Measurements from ENCODE around the gene PRR19. TPM values are rescaled to one million over a fixed set of nuclear protein-coding genes. Genes with fewer than 3 reads are reported as not detected.

Gene PRR19
- polyA plus RNA-seq, 3 donors = 0.35 to 0.51 (median 0.38) TPM

DNA sequence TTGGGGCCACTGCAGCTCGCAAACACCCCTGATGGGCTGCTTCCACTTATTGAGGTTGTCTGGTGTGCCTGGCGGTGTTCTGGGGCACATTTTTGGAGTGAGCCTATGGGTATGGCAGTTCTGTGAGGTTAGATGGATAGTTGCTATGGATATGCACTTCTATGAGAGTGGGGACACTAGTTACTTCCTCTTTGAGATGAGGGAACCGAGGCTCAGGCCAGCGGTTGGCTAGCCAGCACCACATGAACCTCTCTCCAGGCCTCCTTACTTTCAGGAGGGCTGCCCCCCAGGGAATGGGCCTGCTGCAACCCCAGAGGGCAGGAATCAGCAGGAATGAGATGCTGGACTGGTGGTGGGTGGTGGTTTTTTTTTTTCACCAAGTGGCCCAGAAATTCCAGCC, 13.5 kb upstream of the PRR19 start:
- Mint-ChIP-seq H3K4me1 (peaks cover 33% of the 10 kb centered on the region), H3K27me3 (ENCODE audit: low read depth in 3 of 3) (peaks cover 0 to 5% (median 0%) of the 10 kb centered on the region in 3 donors), H3K27ac (peak overlapping the region in 2 of 7 donors; percentile 20 to 50), H3K36me3 (peaks cover 46 to 64% of the 10 kb centered on the region in 2 donors), H3K4me3 (no peak overlapping the region), H3K9me3 (no peaks in the 10 kb centered on the region)
- Histone ChIP-seq H3K4me2 (replicated peaks; ENCODE audit: extremely low read depth, low read length, poor library complexity, severe bottlenecking) (no peak overlapping the region), H2AFZ (ENCODE audit: insufficient read depth, low read depth, low read length, poor library complexity, severe bottlenecking) (no peak overlapping the region), H3K79me2 (ENCODE audit: insufficient read depth, low read length) (peaks cover 30% of the 10 kb centered on the region), H3K36me3 (replicated peaks in 1 of 2; ENCODE audit: control insufficient read depth in 1 of 2, insufficient read depth in 2 of 2, low read length in 2 of 2) (peaks cover 59 to 63% of the 10 kb centered on the region in 2 donors), H4K20me1 (ENCODE audit: insufficient read depth, low read length) (peaks cover 84% of the 10 kb centered on the region), H3K9ac (ENCODE audit: insufficient read depth, low read length, poor library complexity, severe bottlenecking) (no peak overlapping the region), H3K27ac (ENCODE audit: low read depth in 1 of 2, low read length in 2 of 2) (peak overlapping the region; percentile 31 to 56), H3K4me1 (ENCODE audit: control insufficient read depth in 1 of 2, insufficient read depth in 2 of 2, low read length in 2 of 2) (peaks cover 31 to 41% of the 10 kb centered on the region in 2 donors), H3K4me3 (replicated peaks in 1 of 3; ENCODE audit: low read depth in 2 of 3, low read length in 3 of 3) (no peak overlapping the region), H3K27me3 (ENCODE audit: control insufficient read depth in 2 of 2, insufficient read depth in 2 of 2, low read length in 2 of 2) (no peaks in the 10 kb centered on the region), H3K9me3 (replicated peaks in 1 of 2; ENCODE audit: control insufficient read depth in 1 of 2, insufficient read depth in 1 of 2, low read length in 2 of 2) (no peaks in the 10 kb centered on the region)
- intact Hi-C loops (cut with micrococcal nuclease) = loop anchor here in 1 of 2 donors (5.0 to 10.0 kb wide), 3 partner anchors 36 to 154 kb away; partner anchors contain the start of gene POU2F2
- peak in 2 of 3 donors; percentile 33 to 43 for DNase-seq
- TF ChIP-seq, protein P1, sequence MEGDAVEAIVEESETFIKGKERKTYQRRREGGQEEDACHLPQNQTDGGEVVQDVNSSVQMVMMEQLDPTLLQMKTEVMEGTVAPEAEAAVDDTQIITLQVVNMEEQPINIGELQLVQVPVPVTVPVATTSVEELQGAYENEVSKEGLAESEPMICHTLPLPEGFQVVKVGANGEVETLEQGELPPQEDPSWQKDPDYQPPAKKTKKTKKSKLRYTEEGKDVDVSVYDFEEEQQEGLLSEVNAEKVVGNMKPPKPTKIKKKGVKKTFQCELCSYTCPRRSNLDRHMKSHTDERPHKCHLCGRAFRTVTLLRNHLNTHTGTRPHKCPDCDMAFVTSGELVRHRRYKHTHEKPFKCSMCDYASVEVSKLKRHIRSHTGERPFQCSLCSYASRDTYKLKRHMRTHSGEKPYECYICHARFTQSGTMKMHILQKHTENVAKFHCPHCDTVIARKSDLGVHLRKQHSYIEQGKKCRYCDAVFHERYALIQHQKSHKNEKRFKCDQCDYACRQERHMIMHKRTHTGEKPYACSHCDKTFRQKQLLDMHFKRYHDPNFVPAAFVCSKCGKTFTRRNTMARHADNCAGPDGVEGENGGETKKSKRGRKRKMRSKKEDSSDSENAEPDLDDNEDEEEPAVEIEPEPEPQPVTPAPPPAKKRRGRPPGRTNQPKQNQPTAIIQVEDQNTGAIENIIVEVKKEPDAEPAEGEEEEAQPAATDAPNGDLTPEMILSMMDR (IDR thresholded peaks at IDR 0.05) = no peak
- WGBS (ENCODE audit: insufficient coverage) = 100% methylated on average over 1 of the region's 4 CpGs

DNA sequence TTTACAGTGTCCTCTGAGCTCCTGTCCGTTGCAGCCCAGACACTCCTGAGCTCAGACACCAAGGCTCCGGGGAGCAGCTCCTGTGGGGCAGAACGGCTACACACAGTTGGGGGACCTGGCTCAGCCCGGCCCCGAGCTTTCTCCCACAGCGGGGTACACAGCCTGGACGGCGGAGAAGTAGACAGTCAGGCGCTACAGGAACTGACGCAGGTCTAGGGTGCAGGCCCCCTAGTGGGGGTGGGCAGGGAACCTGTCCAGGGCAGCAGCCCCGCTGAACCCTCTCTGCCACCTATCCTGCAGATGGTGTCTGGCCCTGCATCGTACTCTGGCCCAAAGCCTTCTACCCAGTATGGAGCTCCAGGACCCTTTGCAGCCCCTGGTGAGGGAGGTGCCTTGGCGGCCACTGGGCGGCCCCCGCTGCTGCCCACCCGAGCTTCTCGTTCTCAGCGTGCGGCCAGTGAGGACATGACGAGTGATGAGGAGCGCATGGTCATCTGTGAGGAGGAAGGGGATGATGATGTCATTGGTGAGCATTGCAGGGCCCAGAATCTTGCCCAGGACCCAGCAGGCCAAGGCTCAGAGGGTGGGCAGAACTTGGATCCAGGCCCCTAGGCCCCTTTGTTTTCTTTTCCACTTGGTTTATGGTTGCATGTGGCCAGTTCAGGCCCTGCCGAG, 12.9 kb upstream of the PRR19 start:
- H3K4me3 Mint-ChIP-seq = no peak overlapping the region
- Histone ChIP-seq H3K9me3 (replicated peaks in 1 of 2; ENCODE audit: control insufficient read depth in 1 of 2, insufficient read depth in 1 of 2, low read length in 2 of 2) (no peaks in the 10 kb centered on the region), H3K9ac (ENCODE audit: insufficient read depth, low read length, poor library complexity, severe bottlenecking) (no peak overlapping the region), H3K4me1 (ENCODE audit: control insufficient read depth in 1 of 2, insufficient read depth in 2 of 2, low read length in 2 of 2) (peaks cover 30 to 39% of the 10 kb centered on the region in 2 donors), H3K27ac (ENCODE audit: low read depth in 1 of 2, low read length in 2 of 2) (peak overlapping the region in 1 of 2 donors; percentile 56), H3K4me3 (replicated peaks in 1 of 3; ENCODE audit: low read depth in 2 of 3, low read length in 3 of 3) (no peak overlapping the region), H3K79me2 (ENCODE audit: insufficient read depth, low read length) (peaks cover 30% of the 10 kb centered on the region), H2AFZ (ENCODE audit: insufficient read depth, low read depth, low read length, poor library complexity, severe bottlenecking) (no peak overlapping the region), H3K36me3 (replicated peaks in 1 of 2; ENCODE audit: control insufficient read depth in 1 of 2, insufficient read depth in 2 of 2, low read length in 2 of 2) (peaks cover 66 to 70% of the 10 kb centered on the region in 2 donors), H3K27me3 (ENCODE audit: control insufficient read depth in 2 of 2, insufficient read depth in 2 of 2, low read length in 2 of 2) (no peaks in the 10 kb centered on the region), H4K20me1 (ENCODE audit: insufficient read depth, low read length) (peaks cover 88% of the 10 kb centered on the region), H3K4me2 (replicated peaks; ENCODE audit: extremely low read depth, low read length, poor library complexity, severe bottlenecking) (no peak overlapping the region)
- peaks cover 33% of the 10 kb centered on the region for H3K4me1 Mint-ChIP-seq
- intact Hi-C loops (cut with micrococcal nuclease) = loop anchor here in 1 of 2 donors (5.0 to 10.0 kb wide), 3 partner anchors 37 to 154 kb away; partner anchors contain the start of gene POU2F2
- TF ChIP-seq, protein P1 (IDR thresholded peaks at IDR 0.05) = no peak
- WGBS (ENCODE audit: insufficient coverage) = 93% methylated on average over 17 of the region's 22 CpGs
- H3K27ac Mint-ChIP-seq = no peak overlapping the region
- H3K27me3 Mint-ChIP-seq (ENCODE audit: low read depth in 3 of 3) = peaks cover 0 to 5% (median 0%) of the 10 kb centered on the region in 3 donors
- H3K36me3 Mint-ChIP-seq = peaks cover 51 to 70% of the 10 kb centered on the region in 2 donors
- no peaks in the 10 kb centered on the region for H3K9me3 Mint-ChIP-seq
- no peak for DNase-seq
